GM23338 (cell line): ENCODE data around the gene STRIP1. TPM values are rescaled to one million over a fixed set of nuclear protein-coding genes. Genes with fewer than 3 reads are reported as not detected.

Experiments
- ATAC-seq: fragments of 200-7000 bp; cut with Tn5 transposase; 3 replicates; pipeline ENCODE4 v1.9.1; 2020
- DNase-seq: peaks from one replicate; pipeline ENCODE4 v3.0.0-alpha.2; 2015; ENCODE audit warnings: low spot score
- H2AFZ ChIP-seq: fragments of 200-600 bp; sonication (generic); 2 replicates; pipeline ENCODE4 v1.8.0; 2016; ENCODE audit warnings: antibody characterized with exemption, mild to moderate bottlenecking, moderate library complexity
- H3F3A ChIP-seq: fragments of 200-600 bp; sonication (generic); replicated peaks from 2 replicates; pipeline ENCODE4 v1.8.0; 2017; ENCODE audit warnings: antibody characterized with exemption, mixed run types, low read depth
- H3K27ac ChIP-seq: fragments of 200-600 bp; sonication (generic); 2 replicates; pipeline ENCODE4 v1.6.1; 2016; ENCODE audit warnings: low read depth
- H3K27me3 ChIP-seq: fragments of 200-600 bp; sonication (generic); 2 replicates; pipeline ENCODE4 v1.8.0; 2016; ENCODE audit warnings: mild to moderate bottlenecking, mixed run types, moderate library complexity; ENCODE audit not compliant: insufficient read depth
- H3K36me3 ChIP-seq: fragments of 200-600 bp; sonication (generic); 2 replicates; pipeline ENCODE4 v1.8.0; 2016; ENCODE audit warnings: mild to moderate bottlenecking; ENCODE audit not compliant: insufficient read depth
- H3K4me1 ChIP-seq: fragments of 200-600 bp; sonication (generic); 2 replicates; pipeline ENCODE4 v1.8.0; 2016; ENCODE audit warnings: mild to moderate bottlenecking, moderate library complexity; ENCODE audit not compliant: insufficient read depth
- H3K4me2 ChIP-seq: fragments of 200-600 bp; sonication (generic); 2 replicates; pipeline ENCODE4 v1.7.1; 2017; ENCODE audit warnings: mixed run types
- H3K4me3 ChIP-seq: fragments of 200-600 bp; sonication (generic); 2 replicates; pipeline ENCODE4 v1.6.1; 2016; ENCODE audit warnings: mixed run types
- H3K79me2 ChIP-seq: fragments of 200-600 bp; sonication (generic); replicated peaks from 2 replicates; pipeline ENCODE4 v1.8.0; 2017; ENCODE audit warnings: mild to moderate bottlenecking; ENCODE audit not compliant: insufficient read depth
- H3K9me2 ChIP-seq: fragments of 200-600 bp; sonication (generic); 2 replicates; pipeline ENCODE4 v1.8.0; 2017; ENCODE audit not compliant: insufficient read depth
- H4K20me1 ChIP-seq: fragments of 200-600 bp; sonication (generic); replicated peaks from 2 replicates; pipeline ENCODE4 v1.8.0; 2017; ENCODE audit warnings: mild to moderate bottlenecking; ENCODE audit not compliant: insufficient read depth
- H3K27ac Mint-ChIP-seq: 2 replicates; pipeline ENCODE4 v1.8.0; 2020; ENCODE audit warnings: inconsistent platforms, mild to moderate bottlenecking, moderate library complexity, mixed read lengths
- H3K27me3 Mint-ChIP-seq: 3 replicates; pipeline ENCODE4 v1.8.0; 2022; ENCODE audit warnings: low read depth, mild to moderate bottlenecking, moderate library complexity, mixed read lengths, inconsistent platforms; ENCODE audit not compliant: insufficient read depth, poor library complexity
- H3K36me3 Mint-ChIP-seq: 3 replicates; pipeline ENCODE4 v1.8.0; 2021; ENCODE audit warnings: low read depth, mild to moderate bottlenecking, inconsistent platforms, moderate library complexity, mixed read lengths
- H3K4me1 Mint-ChIP-seq: 3 replicates; pipeline ENCODE4 v1.8.0; 2020; ENCODE audit warnings: mild to moderate bottlenecking, inconsistent platforms, mixed read lengths
- H3K4me3 Mint-ChIP-seq: 3 replicates; pipeline ENCODE4 v1.8.0; 2021; ENCODE audit warnings: moderate library complexity, mild to moderate bottlenecking, inconsistent platforms, mixed read lengths
- H3K9me3 Mint-ChIP-seq: 3 replicates; pipeline ENCODE4 v1.8.0; 2020; ENCODE audit warnings: moderate library complexity, mild to moderate bottlenecking, inconsistent platforms, mixed read lengths
- CTCF ChIP-seq, 2 experiments: fragments of 200-600 bp in 1 of 2; sonication (generic) in 1 of 2; conservative IDR thresholded peaks; 2 replicates each; pipeline versions ENCODE4 v1.5.1 to v1.6.1; 2016 to 2017; ENCODE audit warnings: antibody characterized with exemption in 2 of 2, low read depth in 2 of 2, mild to moderate bottlenecking in 2 of 2, moderate library complexity in 1 of 2
- ETS1 ChIP-seq: IDR thresholded peaks from 2 replicates; pipeline ENCODE4 v1.6.1; 2016; ENCODE audit warnings: antibody characterized with exemption
- EZH2 ChIP-seq: fragments of 200-600 bp; sonication (generic); IDR thresholded peaks from one replicate; pipeline ENCODE4 v1.8.0; 2017; ENCODE audit warnings: antibody characterized with exemption, mild to moderate bottlenecking, low read depth; ENCODE audit not compliant: unreplicated experiment
- EZH2phosphoT487 ChIP-seq: fragments of 200-600 bp; sonication (generic); IDR thresholded peaks from one replicate; pipeline ENCODE4 v1.8.1; 2018; ENCODE audit warnings: antibody characterized with exemption; ENCODE audit not compliant: unreplicated experiment
- POLR2AphosphoS5 ChIP-seq: IDR thresholded peaks from 2 replicates; pipeline ENCODE4 v1.6.1; 2016; ENCODE audit warnings: antibody characterized with exemption, low read depth
- REST ChIP-seq: IDR thresholded peaks from one replicate; pipeline ENCODE4 v1.6.1; 2018; ENCODE audit warnings: antibody characterized with exemption; ENCODE audit not compliant: unreplicated experiment
- ZNF462 ChIP-seq: fragments of 250-450 bp; sonication (Bioruptor Pico); IDR thresholded peaks from 2 replicates; pipeline ENCODE4 v1.5.0; 2020; ENCODE audit warnings: mild to moderate bottlenecking, moderate library complexity
- polyA plus RNA-seq: library from polyadenylated mRNA; unstranded; fragments of >200 nt; fragmentation: Nextera tagmentation; extraction: Ambion mirVana; gene quantifications from 2 replicates; pipeline ENCODE4 v1.2.1, GENCODE V29; 2016
- total RNA-seq: library from RNA; depleted of rRNA; stranded (reverse); fragments of >200 nt; shearing (Covaris generic); gene quantifications from 2 replicates; pipeline ENCODE4 v1.2.3, GENCODE V29; 2014

The STRIP1 gene
- total and polyA plus RNA-seq, 2 experiments from 2014 or later, result 17.2 to 50.6 TPM

- TF ChIP-seq ZNF462, result no peak
- TF ChIP-seq EZH2phosphoT487, result no peak
- no peak for TF ChIP-seq EZH2
- TF ChIP-seq CTCF (conservative IDR thresholded peaks at IDR 0.05; ENCODE audit: low read depth in 2 of 2), result no peak
These were observed 14.6 kb downstream of the STRIP1 start (continued) for GRCh38 chr1:110048923-110049601.

GRCh38 chr1:110049801-110050601, 15.6 kb downstream of the STRIP1 start:
- no peak overlapping the region for H3K4me3 ChIP-seq
- no peak for DNase-seq
- Mint-ChIP-seq H3K36me3 (peaks cover 90% of the 10 kb centered on the region), H3K27me3 (peaks cover 5% of the 10 kb centered on the region), H3K9me3 (no peaks in the 10 kb centered on the region), H3K4me1 (no peaks in the 10 kb centered on the region), H3K27ac (no peak overlapping the region), H3K4me3 (no peak overlapping the region)
- no peak overlapping the region for H3K4me2 ChIP-seq
- H2AFZ ChIP-seq, result no peak overlapping the region
- H3K79me2 ChIP-seq, result no peaks in the 10 kb centered on the region
- peaks cover 13% of the 10 kb centered on the region; the same call in 1 of the 2 replicates for H4K20me1 ChIP-seq
- peaks cover 49% of the 10 kb centered on the region for H3K36me3 ChIP-seq
- no peak for ATAC-seq
- H3K27ac ChIP-seq, result no peak overlapping the region
- H3K9me2 ChIP-seq, result no peaks in the 10 kb centered on the region
- H3K27me3 ChIP-seq, result no peaks in the 10 kb centered on the region
- H3K4me1 ChIP-seq, result no peaks in the 10 kb centered on the region
- H3F3A ChIP-seq, result no peaks in the 10 kb centered on the region
- TF ChIP-seq ETS1 (no peak), POLR2AphosphoS5 (no peak), REST (no peak), CTCF (conservative IDR thresholded peaks at IDR 0.05; ENCODE audit: low read depth in 2 of 2) (no peak)
